DMS114 treated with DMSO at 0.1 percent for 48 hours (cell line): Measurements from ENCODE around the gene RIPPLY2.
"Not testable (repeated sequence)": the region's sequence is repeated elsewhere in the genome, so short reads cannot be mapped to it uniquely, and the experiment has no call there.

Experiments
- DNase-seq: peaks from one replicate; lab custom pipeline; 2025; ENCODE audit not compliant: unreplicated experiment; lab: John Stamatoyannopoulos, UW

Gene RIPPLY2

GRCh38 chr6:83897094-83897493 lies 43.9 kb downstream of the RIPPLY2 start:
- DNase-seq: not testable (repeated sequence)

GRCh38 chr6:83901624-83902023 lies 48.5 kb downstream of the RIPPLY2 start:
- no peak for DNase-seq

GRCh38 chr6:83904395-83904794 lies 51.2 kb downstream of the RIPPLY2 start:
- DNase-seq: no peak

- DNase-seq: no peak
Observed at GRCh38 chr6:83905648-83906047, 52.5 kb downstream of the RIPPLY2 start.
